ENCODE results near the gene CD96.

DNA sequence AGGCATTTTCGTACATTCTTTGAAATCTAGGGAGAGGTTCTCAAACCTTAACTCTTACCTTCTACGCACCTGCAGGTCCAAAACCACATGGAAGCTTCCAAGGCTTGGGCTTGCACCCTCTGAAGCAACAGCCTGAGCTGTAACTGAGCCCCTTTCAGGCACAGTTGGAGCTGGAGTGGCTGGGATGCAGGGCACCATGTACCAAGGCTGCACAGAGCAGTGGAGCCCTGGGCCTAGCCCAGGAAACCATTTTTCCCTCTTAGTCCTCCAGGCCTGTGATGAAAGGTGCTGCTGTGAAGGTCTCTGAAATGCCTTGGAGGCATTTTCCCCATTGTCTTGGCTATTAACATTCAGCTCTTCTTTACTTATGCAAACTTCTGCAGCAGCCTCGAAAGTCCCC lies 120.0 kb downstream of the CD96 start:
- TF ChIP-seq CTCF (IDR thresholded peaks at IDR 0.05) (no peak), POLR2A (IDR thresholded peaks at IDR 0.05) (no peak)

All from right lobe of liver (tissue), 4 donors.